Raji (cell line): ENCODE data around the gene TOGARAM2.

ENCODE experiments used
- POLR2A ChIP-seq: IDR thresholded peaks from 2 replicates; pipeline ENCODE4 v1.6.1; 2011; ENCODE audit warnings: low read depth, low read length, control low read depth; ENCODE audit not compliant: insufficient read depth

Gene TOGARAM2

GRCh38 chr2:29063646-29064345 lies 82.7 kb downstream of the TOGARAM2 start:
- TF ChIP-seq POLR2A = no peak

GRCh38 chr2:29064346-29064715 lies 83.2 kb downstream of the TOGARAM2 start:
- no peak for TF ChIP-seq POLR2A

- no peak for TF ChIP-seq POLR2A
Measured at GRCh38 chr2:29064746-29065067, 83.6 kb downstream of the TOGARAM2 start.

- no peak for TF ChIP-seq POLR2A
Measured at GRCh38 chr2:29065068-29065811, 84.1 kb downstream of the TOGARAM2 start.

GRCh38 chr2:29066271-29066860 lies 85.3 kb downstream of the TOGARAM2 start:
- no peak for TF ChIP-seq POLR2A

GRCh38 chr2:29066997-29067605 lies 86.0 kb downstream of the TOGARAM2 start:
- no peak for TF ChIP-seq POLR2A

- no peak for TF ChIP-seq POLR2A
Measured at GRCh38 chr2:29068513-29068912, 87.4 kb downstream of the TOGARAM2 start.

GRCh38 chr2:29070526-29070925 lies 89.4 kb downstream of the TOGARAM2 start:
- TF ChIP-seq POLR2A = no peak

- no peak for TF ChIP-seq POLR2A
Measured at GRCh38 chr2:29071032-29071975, 90.2 kb downstream of the TOGARAM2 start.

GRCh38 chr2:29072251-29072650 lies 91.2 kb downstream of the TOGARAM2 start:
- TF ChIP-seq POLR2A = no peak

GRCh38 chr2:29072971-29073725 lies 92.0 kb downstream of the TOGARAM2 start:
- no peak for TF ChIP-seq POLR2A

GRCh38 chr2:29073933-29074332 lies 92.8 kb downstream of the TOGARAM2 start:
- no peak for TF ChIP-seq POLR2A

- TF ChIP-seq POLR2A = no peak
Measured at GRCh38 chr2:29074411-29074810, 93.3 kb downstream of the TOGARAM2 start, which contains the start of gene PCARE. Gene PCARE, minus strand, starts transcription at chr2:29074523. Its CDS starts 262 bp downstream, at chr2:29074261.
